HG02623 (cell line): ENCODE measurements around the gene ZNFX1.

Experiments used
- ATAC-seq: cut with Tn5 transposase; IDR thresholded peaks from one replicate; pipeline ENCODE4 v1.9.1; 2021; ENCODE audit warnings: moderate library complexity; ENCODE audit not compliant: unreplicated experiment

The ZNFX1 gene

GRCh38 chr20:49279677-49280462 is 2.0 kb upstream of the ZNFX1 start:
- no peak for ATAC-seq

- no peak for ATAC-seq
These were observed 1.2 kb upstream of the ZNFX1 start for GRCh38 chr20:49278818-49279676.

- no peak for ATAC-seq
These were observed 146 bp downstream of the ZNFX1 start for GRCh38 chr20:49277786-49278035.

GRCh38 chr20:49276961-49277785 is 684 bp downstream of the ZNFX1 start:
- ATAC-seq, result no peak

GRCh38 chr20:49276161-49276960 is 1.5 kb downstream of the ZNFX1 start:
- ATAC-seq, result no peak

- ATAC-seq, result no peak
These were observed 2.2 kb downstream of the ZNFX1 start for GRCh38 chr20:49275636-49276035.

GRCh38 chr20:49275216-49275615 is 2.6 kb downstream of the ZNFX1 start:
- no peak for ATAC-seq

- ATAC-seq, result no peak
These were observed 4.1 kb downstream of the ZNFX1 start for GRCh38 chr20:49273696-49274277.

- no peak for ATAC-seq
These were observed 5.2 kb downstream of the ZNFX1 start for GRCh38 chr20:49272654-49273053.

GRCh38 chr20:49270736-49271135 is 7.1 kb downstream of the ZNFX1 start:
- ATAC-seq, result no peak

GRCh38 chr20:49270177-49270576 is 7.7 kb downstream of the ZNFX1 start:
- no peak for ATAC-seq

- no peak for ATAC-seq
These were observed 9.1 kb downstream of the ZNFX1 start for GRCh38 chr20:49268600-49269365.

- no peak for ATAC-seq
These were observed 10.5 kb downstream of the ZNFX1 start for GRCh38 chr20:49267327-49267726.

GRCh38 chr20:49262444-49262843 is 15.4 kb downstream of the ZNFX1 start:
- ATAC-seq, result no peak

- no peak for ATAC-seq
These were observed 16.7 kb downstream of the ZNFX1 start for GRCh38 chr20:49261173-49261572.

- ATAC-seq, result no peak
These were observed 17.6 kb downstream of the ZNFX1 start for GRCh38 chr20:49260218-49260617.

GRCh38 chr20:49259799-49260198 is 18.1 kb downstream of the ZNFX1 start:
- no peak for ATAC-seq

- ATAC-seq, result no peak
These were observed 18.6 kb downstream of the ZNFX1 start for GRCh38 chr20:49259284-49259683.

- no peak for ATAC-seq
These were observed 21.6 kb downstream of the ZNFX1 start for GRCh38 chr20:49256261-49256660.
